GM18499 (cell line): ENCODE measurements around the gene ZNF175.
"Not testable (repeated sequence)": the region's sequence is repeated elsewhere in the genome, so short reads cannot be mapped to it uniquely, and the experiment has no call there.

Source experiments
- ATAC-seq: cut with Tn5 transposase; IDR thresholded peaks from one replicate; pipeline ENCODE4 v1.9.1; 2021; ENCODE audit warnings: moderate number of reproducible peaks; ENCODE audit not compliant: insufficient read depth, unreplicated experiment

ZNF175 gene

DNA sequence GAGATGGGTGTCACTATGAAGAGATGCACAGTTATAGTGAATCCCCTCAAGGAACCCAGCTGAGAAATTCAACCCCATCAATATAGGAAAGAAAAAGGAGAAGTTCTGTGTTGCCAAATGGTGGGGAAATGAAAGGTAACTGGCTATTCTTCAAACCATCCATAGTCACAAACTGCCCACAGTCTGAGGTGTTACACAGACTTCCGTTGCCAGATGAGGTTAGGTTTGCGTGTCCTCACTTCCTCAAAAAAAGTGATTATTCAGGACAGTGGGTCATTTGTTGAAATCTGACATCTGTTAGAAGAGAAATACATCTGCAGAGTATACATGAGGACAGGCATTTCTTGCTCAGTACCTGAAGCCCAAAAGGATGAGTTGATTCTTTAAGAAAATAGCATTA is 50.1 kb downstream of the ZNF175 start:
- no peak for ATAC-seq

DNA sequence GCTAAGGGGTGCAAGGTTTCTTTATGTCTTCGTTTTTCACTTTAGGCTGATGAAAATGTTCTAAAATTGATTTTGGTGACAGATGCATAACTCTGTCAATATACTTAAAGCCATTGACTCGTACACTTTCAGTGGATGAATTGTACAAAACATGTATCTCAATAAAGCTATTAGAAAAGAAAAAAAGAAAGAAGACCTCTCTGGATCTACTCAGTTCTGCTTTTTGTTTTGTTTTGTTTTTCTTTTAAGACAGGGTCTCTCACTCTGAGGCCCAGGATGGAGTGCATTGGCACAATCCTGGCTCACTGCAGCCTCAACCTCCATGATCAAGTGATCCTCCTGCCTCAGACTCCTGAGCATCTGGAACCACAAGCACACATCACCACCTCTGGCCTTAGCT is 55.6 kb downstream of the ZNF175 start:
- no peak for ATAC-seq

- ATAC-seq, result no peak
Measured at GRCh38 chr19:51627491-51628138, 56.5 kb downstream of the ZNF175 start.

DNA sequence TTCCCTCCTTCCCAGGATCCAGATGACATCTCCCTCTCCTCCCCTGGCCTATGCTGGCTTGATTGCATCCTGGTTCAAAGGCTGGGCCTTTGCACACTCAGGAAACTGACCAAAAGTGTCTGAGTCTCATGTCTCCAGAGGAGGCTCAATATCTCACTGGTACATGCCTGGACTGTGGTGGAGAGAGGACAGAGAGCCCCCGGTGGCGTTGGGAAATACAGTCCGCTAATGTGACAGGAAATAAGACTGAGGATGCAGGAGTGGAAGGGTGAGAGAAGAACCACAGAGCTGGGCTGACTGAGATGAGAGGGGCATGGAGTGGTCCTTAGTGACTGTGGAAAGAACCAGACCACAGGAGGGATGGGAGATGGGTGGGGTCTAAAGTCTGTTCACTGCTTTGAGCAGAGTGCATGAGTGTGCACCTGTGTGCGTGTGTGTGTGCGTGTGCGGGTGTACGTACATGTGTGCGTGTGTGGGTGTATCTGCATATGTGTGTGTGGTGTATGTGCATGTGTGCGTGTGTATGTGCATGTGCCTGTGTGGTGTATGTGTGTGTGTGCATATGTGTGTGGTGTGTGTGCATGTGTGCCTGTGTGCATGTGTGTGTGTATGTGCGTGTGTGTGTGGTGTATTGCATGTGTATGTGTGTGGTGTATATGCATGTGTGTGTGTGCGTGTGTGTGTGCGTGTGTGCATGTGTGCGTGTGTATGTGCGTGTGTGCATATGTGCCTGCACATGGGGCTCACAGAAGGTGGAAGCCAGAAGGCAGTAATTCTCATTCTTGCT is 57.3 kb downstream of the ZNF175 start:
- ATAC-seq, result no peak

- not testable (repeated sequence) for ATAC-seq
Measured at GRCh38 chr19:51630315-51630714, 59.2 kb downstream of the ZNF175 start, which contains the start of gene SIGLEC5. TSS of gene SIGLEC5 (minus strand) at chr19:51630401. CDS start at chr19:51630335, 66 bp downstream.

GRCh38 chr19:51632126-51632525 is 61.0 kb downstream of the ZNF175 start:
- ATAC-seq, result no peak

- ATAC-seq, result no peak
Measured at GRCh38 chr19:51637362-51637978, 66.4 kb downstream of the ZNF175 start.

DNA sequence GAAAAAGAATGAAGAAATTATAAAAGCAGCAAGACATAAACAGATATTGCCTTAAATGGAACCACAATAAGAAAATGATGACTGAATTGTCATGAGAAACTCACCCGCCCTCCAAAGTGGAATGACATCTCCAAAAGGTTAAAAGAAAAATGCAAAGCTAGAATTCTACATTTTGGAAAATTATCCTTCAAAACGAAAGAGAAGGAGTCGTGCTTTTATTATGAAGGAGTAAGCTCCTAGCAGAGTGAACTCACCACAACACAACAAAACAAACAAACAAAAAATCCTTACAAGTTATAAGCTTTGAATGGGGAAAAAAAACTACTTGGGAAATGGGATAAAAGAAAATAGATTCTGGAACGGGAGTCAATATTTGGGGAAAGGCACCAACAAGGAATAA is 68.8 kb downstream of the ZNF175 start:
- no peak for ATAC-seq

- no peak for ATAC-seq
Measured at GRCh38 chr19:51640386-51640785, 69.3 kb downstream of the ZNF175 start.

GRCh38 chr19:51641648-51642047 is 70.6 kb downstream of the ZNF175 start:
- ATAC-seq, result no peak
